Stimulated activated CD4-positive, alpha-beta T cell treated with anti-CD3 and anti-CD28 coated beads, Interleukin-1b, Interleukin-23, amount 100 ng/mL, for 48 hours (primary cell): Measurements from ENCODE around the gene MESP2.

ENCODE experiments used
- DNase-seq: peaks from one replicate; pipeline ENCODE4 v3.0.0-alpha.2; 2020

The MESP2 gene

DNA sequence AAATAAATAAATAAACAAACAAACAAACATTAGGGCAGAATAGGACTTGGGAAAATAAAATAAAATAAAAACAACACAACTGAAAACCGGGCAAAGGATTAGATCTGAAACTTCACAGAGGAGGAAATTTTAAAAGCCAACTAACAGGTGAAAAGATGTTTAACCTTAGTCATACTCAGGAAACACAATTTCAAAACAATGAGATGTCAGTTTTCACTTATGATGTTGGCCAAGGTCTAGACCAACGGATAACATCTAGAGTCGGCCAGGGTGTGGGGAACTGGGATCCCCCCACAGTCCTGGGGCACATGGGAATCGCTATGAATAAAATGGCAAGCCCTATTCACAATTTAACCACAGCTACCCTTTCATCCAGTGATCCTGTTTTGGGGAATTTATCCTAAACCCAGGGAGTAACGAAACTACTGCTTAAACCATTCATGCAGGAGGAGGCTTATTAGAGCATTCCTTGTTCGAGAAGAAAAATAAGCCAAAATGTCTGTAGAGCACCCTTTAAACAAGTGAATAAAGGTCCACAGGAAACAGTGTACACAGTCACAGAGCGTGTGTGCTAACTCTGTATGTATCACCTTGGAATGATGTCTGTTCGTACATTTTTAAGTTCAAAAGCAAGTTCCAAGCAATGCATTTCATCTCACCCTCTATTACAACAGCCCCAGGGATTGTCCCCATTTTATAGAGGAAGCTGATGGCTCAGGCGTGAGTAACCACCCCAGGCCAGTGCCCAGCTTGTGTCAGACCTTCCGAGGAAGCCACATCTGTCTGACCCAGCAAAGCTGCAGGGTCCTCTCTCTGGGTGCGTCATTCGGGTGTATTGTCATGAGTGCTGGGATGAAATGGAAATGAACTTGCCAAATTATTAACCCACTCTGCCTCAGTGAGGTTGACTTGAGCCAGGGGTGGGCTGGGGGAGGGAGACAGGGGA lies 44.8 kb downstream of the MESP2 start:
- no peak for DNase-seq

DNA sequence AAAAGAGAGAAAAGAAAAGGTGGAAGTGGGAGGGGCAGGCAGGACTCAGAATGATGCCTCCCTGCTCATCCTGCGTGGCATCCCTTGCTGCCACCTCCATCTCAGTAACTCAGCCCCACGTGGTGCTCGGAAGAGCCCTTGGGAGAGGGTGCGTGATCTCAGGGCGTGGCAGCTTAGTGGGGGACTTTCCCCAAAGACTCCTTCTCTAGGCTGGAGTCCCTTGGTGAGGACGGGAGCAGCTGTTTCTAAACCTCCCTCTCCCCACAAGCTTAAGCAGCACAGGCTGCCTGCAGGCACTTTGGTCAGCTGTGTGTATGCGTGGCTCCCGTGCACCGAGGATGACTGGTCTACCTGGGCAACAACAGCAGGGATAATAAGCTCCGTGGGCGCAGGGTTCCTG lies 45.9 kb downstream of the MESP2 start:
- no peak for DNase-seq

DNA sequence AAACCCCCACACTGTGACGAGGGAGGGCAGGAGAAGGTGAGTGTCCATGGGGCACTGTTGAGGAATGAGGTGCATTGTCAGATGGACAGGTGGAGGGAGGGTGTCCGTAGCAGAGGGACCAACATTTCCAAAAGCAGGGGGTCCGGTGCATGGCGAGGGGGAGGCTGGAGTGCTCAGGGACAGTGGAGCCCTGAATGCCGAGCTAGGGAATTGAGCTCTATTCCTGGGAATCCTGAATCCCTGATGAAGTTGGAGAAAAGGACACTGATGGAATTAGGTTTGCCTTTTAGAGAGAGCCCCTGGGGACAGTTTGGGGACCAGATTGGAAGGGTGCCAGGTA lies 46.4 kb downstream of the MESP2 start:
- no peak for DNase-seq

DNA sequence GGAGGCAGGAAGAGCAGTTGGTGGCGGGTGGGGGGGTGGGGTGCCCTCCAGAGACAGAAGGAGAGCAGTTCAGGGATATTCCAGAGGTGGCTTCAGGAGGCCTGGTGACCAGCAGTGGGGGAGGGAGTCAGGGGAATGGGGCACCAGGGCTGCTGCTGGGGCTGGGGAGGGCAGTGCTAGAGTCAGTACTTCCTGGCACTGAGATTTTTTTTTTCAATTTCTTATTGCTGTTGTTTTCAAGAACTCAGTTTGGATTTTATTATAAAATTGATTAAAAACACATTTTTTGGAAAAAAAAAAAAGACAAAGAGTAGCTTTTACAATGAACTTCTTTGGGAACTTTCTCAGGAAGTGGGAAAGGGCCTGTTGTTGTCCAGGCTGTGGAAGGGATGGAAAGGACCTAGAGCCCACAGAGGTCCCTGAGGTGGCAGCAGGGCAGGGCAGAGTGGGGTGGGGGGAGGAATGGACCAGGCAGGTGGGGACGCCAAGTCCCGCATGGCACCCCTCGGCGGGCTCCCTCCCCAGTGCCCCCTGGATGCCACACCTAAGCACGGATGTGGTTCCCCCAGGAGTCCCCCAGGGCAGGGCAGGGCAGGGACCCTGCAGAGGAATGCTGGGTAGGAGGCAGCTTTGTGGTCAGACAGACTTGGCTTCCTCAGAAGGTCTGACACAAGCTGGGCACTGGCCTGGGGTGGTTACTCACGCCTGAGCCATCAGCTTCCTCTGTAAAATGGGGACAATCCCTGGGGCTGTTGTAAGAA lies 47.0 kb downstream of the MESP2 start:
- DNase-seq: no peak

DNA sequence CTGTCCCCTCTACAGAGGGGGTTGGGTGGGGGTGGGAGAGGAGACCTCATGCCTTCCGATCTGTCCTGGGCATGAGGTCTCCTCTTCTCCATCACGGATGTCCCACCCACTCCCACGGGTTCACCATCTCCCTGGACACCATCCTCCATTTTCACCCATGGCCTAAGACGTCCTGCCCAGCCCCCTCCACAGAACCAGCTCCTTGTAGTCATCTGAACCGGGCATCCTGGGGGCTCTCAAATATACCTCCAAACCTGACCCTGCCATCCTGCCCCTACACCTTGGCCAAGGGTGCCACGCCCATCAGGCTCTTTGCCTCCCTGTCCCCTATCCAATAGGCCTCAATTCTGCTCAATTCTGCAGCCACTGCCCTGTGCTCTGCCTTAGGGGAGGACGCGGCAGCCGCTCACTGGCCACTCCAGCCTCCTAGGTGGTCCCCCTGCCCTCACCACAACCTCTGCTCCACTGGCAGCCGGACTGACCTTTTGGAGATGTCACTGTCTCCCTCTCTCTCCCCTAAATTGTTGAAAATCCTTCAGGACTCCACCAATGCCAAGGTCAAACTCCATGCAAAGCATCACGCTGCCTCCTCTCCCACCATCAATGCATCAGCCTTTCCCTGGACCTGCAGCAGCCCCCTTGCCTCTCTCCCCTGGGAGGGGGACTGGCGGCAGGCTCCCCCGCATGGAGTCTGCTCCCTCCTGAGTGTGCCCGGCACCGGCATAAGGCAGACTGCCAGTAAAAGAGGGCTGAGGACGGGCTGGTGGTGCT lies 47.9 kb downstream of the MESP2 start:
- no peak for DNase-seq

DNA sequence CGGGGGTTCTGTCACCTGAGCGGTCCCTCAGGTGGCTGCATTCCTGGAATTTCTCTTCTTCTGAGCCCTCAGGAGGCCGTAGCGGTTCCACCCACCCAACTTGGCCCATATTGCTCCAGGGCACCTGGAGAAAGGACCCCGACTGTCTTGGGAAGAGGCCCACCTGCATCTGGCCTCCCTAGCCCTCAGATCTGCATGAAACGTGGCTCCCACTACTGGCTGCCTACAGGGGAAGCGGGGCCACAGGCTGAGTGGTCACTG lies 48.4 kb downstream of the MESP2 start:
- DNase-seq: no peak

DNA sequence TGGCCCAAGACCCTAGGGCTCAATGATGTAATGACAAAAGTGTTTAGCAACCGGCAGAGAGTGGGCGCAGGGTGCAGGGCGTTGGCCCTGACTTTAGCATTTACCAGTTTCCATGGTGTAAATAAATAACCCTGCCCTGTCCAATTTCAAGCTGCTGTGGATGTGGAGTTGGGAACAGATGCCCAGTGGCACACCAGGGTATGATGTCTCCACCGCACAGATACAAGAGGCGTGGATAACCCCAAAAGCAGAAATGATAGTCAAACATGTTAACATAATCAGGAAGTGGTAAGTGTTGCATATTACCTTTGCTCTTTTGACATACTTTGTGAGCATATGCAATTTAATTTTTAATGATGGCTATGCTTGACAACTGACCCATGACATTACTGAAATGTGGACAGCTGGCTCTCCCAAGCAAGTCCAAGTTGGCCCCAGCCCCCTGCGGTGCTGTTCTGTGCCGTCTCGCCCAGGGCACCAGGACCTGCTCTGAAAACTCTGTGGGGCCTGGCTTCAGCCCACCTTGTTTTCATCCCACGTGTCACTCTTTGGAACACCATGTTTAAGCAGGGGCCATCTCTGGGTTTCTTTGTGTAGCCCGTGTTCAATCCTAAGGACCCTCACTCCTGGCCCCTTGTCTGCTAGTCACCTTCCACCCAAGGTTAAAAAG lies 49.3 kb downstream of the MESP2 start:
- no peak for DNase-seq

DNA sequence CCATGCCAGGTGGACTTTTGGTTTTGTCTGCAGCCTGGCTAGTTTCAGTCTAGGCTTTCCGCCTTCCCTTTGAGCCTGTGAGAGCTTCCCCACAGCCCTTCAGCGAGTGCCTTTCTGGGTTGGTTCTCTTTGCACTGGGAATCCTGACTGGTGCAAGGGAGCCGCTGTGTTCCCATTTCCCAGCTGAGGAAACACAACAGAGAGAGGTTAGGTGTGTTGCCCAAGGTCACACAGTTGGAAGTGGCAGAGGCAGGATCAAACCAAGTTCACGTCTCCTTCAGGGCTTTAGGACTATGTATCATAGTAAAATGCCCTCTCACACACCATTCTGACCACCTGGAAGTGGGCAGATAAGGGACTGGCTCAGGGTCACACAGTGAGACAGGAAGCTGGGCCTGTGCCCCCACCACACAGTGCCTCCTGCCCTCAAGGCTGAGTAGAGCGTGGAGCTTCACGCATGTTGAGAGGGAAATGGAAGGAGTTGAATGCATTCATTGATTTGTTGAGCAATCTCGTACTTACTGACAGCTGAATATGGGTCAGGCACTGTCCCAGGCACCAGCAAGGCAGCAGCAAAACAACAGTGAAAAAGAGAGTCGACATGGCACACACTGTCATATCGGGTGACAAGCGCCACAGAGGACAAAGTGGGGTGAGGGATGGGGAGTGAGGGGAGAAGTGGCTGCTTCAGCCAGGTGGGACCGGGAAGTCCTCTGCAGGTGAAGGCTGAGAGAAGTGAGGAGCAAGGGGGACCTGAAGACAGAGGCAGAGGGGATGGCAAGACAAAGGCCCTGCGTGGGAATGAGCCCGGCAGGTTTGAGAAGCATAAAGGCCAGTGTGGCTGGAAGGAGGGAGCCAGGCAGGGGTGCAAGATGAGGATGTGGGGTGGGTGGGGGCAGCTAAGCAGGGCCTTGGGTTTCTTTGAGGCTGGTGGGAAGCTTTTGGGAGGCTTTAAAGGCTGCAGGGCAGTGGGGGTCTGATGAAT lies 50.8 kb downstream of the MESP2 start:
- no peak for DNase-seq

DNA sequence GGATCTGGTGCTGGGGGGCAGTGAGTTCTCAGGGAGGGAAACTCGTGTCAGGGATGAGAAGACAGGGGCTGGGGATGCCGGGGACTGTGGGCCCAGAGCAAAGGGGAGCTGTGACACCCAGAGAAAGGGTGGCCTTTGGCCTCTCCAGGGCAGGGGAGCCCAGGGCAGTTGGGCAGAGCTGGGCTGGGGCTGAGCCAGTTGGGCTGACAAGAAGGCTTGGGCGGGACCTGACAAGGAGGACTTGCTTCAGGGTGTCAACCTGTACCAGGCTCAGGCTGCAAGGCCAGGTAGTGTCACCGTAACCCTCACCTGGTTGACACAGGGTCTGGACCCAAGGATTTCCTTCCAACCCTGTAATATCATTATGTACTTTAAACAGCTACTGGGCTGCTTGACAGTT lies 51.7 kb downstream of the MESP2 start:
- no peak for DNase-seq
